Raji (cell line): ENCODE measurements around the gene ATP5IF1.

ENCODE experiments used
- POLR2A ChIP-seq: IDR thresholded peaks from 2 replicates; pipeline ENCODE4 v1.6.1; 2011; ENCODE audit warnings: low read depth, low read length, control low read depth; ENCODE audit not compliant: insufficient read depth

ATP5IF1 gene

GRCh38 chr1:28249013-28249865 lies 13.3 kb downstream of the ATP5IF1 start:
- TF ChIP-seq POLR2A, result peak; percentile 88

- no peak for TF ChIP-seq POLR2A
Measured at GRCh38 chr1:28249866-28250295, 14.0 kb downstream of the ATP5IF1 start.

- no peak for TF ChIP-seq POLR2A
Measured at GRCh38 chr1:28256197-28256827, 20.4 kb downstream of the ATP5IF1 start.

GRCh38 chr1:28257736-28258135 lies 21.8 kb downstream of the ATP5IF1 start:
- no peak for TF ChIP-seq POLR2A

GRCh38 chr1:28258628-28259251 lies 22.8 kb downstream of the ATP5IF1 start:
- TF ChIP-seq POLR2A, result no peak

- peak; percentile 98 for TF ChIP-seq POLR2A
Measured at GRCh38 chr1:28259252-28259933, 23.5 kb downstream of the ATP5IF1 start, which contains the start of gene SESN2. Gene SESN2 (plus strand): TSS chr1:28259518. CDS start chr1:28259848, 330 bp downstream.

- TF ChIP-seq POLR2A, result no peak
Measured at GRCh38 chr1:28259934-28260802, 24.2 kb downstream of the ATP5IF1 start.

GRCh38 chr1:28260803-28261174 lies 24.9 kb downstream of the ATP5IF1 start:
- TF ChIP-seq POLR2A, result no peak

- TF ChIP-seq POLR2A, result no peak
Measured at GRCh38 chr1:28264897-28265296, 29.0 kb downstream of the ATP5IF1 start.

GRCh38 chr1:28265577-28265976 lies 29.7 kb downstream of the ATP5IF1 start:
- no peak for TF ChIP-seq POLR2A

GRCh38 chr1:28266920-28267322 lies 31.0 kb downstream of the ATP5IF1 start:
- no peak for TF ChIP-seq POLR2A

GRCh38 chr1:28267633-28268032 lies 31.7 kb downstream of the ATP5IF1 start:
- no peak for TF ChIP-seq POLR2A

GRCh38 chr1:28269529-28269928 lies 33.6 kb downstream of the ATP5IF1 start:
- TF ChIP-seq POLR2A, result no peak

- TF ChIP-seq POLR2A, result no peak
Measured at GRCh38 chr1:28272215-28272852, 36.4 kb downstream of the ATP5IF1 start.
